ENCODE measurements around the gene SDSL.

Gene SDSL

DNA sequence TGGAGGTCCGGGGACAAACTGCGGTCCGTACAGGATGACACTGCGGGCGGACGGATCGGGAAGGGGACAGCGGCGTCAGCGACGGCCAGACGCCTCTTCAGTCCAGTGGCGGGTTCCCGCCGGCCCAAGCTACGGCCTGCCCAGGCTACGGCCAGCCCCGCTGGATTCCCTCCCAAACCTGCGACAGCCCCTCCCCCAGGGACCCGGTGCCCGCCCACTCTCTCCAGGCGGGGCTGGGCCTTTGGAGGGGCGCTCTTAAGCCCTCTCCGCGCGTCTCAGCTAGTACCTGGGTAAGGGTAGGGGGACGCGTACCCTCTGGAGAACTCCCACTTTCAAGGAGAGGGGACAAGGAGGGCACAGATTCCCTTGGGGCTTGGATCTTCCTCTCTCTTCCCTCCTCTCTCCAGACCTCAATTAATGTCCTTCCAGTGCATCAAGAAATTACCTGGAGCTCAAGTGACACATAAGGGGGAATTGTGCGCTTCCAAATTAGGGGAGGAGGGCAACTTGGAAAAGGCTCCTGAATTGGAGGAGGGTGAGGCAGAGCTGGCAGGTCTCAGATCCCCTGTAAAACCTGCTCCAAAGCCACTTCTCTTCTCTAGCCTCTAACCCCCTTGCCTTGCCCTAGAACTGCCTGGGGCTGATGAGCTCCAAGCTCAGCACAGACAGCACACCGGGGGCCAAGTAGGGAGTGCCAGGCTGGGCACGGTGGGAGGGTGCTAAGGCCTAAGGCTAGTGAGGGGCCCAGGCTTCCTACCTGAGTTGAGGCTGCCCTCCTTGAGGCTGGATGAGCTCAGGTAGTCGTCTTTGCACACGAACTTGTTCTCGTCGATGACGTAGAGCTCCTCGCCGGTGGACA, 46.4 kb downstream of the SDSL start:
- DNase-seq (ENCODE audit: low read depth, low spot score): no peak

DNA sequence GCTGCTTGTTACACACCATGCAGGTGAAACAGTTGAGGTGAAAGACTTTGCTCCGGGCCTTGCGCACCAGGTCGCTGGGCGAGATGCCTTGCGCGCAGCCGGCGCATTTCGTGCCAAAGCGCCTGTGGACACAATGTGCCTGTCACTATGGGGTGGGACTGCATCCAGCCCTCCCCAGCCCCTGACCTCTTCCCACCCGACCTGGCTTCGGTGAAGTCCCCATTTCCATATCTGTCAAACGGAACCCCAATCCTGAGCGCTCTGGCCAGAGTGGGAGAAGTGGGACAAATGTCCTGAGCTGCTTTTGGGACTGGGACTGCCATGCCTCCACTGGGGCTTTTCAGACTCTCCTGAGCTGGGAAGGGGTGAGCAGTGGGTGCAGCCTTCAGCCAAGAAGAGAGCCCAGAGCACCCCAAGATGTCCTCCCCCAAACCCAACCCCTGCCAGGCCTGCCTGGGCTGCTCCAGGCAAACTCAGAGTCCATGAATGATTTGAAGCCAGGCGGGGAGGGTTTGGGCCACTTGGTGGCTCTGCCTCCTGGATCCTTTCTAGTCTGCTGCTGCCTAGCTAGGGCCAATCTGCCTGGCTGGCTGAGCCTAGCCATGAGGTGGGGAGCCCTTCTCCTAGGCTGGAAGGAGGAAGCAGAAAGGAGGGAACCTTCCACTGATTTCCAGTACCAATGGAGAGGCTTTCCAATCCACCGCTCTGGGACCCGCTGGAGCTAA, 47.2 kb downstream of the SDSL start:
- DNase-seq (ENCODE audit: low read depth, low spot score): no peak

DNA sequence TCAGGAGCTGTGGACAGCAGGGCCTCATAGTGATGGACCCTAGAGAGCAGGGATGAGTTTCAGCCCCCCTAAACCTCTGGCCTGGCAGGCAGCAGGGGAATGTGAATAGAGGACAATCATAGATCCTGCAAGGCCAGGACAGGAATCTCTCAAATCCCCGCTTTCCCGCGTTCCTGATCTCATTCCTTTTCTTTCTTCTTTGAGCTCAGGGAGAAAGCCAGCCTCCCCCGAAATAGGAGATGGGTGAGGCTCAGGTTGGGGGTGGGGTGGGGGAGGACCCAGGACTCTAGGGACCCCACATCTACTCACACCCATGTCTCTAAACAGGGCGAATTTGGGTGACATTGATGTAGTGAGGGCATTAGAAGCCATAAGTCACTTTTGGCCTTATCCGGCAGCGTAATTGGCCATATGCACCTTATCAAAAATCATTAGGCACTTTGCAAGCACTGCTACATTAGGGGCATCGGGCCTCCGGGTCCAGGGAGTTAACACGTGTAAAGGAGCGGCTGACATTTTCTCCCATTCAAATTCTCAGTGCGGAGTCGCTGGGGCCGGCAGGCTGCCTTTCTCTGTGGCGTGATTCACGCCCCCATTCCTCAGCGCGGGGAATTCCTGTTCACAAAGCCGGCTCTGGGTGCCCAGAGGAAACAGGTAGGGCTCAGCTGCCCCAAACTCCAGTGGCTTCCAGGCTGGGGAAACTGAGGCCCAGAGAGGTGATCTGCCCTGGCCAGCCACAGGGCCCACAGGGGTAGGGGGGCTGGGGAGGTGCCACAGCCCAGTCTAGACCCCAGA, 48.0 kb downstream of the SDSL start:
- DNase-seq (ENCODE audit: low read depth, low spot score): no peak

DNA sequence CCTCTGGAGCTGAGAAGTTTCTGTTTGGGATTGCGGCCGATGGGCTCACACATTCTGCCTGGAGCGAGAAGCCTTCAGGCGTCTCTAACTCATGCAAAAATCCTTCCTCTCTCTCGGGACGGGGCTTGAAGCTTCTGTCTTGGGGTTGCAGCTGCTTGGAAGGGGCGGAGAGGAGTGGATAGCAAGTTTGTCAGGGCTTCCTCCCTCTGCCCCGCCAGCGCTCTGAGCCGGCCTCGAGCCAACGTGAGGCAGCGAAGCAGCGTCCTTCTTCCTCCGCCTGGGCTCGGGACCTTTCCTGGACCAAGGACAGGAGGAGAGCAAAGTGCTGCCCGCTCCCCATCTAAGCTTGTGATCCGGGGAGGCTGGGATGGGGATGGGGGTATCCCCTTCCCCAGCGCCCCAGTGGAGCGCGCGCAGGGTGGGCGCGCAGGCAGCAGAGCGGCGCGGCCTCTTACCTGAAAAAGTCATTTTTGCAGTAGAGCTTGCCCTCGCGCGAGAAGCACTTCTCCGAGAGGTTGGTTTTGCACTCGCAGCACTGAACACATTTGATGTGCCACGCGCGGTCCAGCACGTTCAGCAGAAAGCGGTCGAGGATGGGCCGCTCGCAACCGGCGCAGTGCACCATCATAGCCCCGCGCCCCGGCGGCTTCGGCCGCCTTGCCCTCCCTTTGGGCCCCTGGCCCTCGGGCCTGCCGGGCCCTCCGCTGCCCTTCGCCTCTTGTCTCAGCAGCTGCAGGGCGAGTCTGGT, 48.9 kb downstream of the SDSL start:
- no peak for DNase-seq (ENCODE audit: low read depth, low spot score)

DNA sequence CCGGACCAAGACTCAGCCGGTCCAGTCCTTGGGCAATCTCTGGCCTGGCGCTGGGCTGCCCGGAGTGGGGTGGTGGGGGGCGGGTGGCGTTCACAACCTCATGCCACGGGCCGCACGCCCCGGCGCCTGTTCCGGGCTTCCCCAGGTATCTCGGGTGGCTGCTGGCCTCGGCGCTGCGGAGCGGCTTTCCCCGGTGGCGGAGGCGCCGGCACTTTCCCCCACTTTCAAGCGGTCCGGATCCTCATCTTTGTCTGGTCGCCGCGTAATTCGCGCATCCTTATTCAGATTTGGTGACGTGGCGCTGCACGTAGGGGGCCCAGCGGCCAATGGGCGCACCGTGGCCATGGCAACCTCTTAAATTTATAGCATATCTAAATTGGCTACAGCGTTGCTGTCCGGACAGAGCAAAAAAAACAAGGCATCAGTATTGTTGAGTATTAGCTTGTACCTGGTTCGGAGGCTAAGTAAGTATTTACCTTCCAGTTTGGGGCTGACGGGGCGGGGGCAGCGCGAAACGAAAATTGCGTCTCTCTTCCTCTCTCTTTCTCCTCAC, 49.5 kb downstream of the SDSL start, which contains the start of gene LHX5:
Gene LHX5 (minus strand): TSS at position 253 of the 553 bp plus-strand sequence. CDS start 373 bp downstream, outside the sequence.
- DNase-seq (ENCODE audit: low read depth, low spot score): no peak

DNA sequence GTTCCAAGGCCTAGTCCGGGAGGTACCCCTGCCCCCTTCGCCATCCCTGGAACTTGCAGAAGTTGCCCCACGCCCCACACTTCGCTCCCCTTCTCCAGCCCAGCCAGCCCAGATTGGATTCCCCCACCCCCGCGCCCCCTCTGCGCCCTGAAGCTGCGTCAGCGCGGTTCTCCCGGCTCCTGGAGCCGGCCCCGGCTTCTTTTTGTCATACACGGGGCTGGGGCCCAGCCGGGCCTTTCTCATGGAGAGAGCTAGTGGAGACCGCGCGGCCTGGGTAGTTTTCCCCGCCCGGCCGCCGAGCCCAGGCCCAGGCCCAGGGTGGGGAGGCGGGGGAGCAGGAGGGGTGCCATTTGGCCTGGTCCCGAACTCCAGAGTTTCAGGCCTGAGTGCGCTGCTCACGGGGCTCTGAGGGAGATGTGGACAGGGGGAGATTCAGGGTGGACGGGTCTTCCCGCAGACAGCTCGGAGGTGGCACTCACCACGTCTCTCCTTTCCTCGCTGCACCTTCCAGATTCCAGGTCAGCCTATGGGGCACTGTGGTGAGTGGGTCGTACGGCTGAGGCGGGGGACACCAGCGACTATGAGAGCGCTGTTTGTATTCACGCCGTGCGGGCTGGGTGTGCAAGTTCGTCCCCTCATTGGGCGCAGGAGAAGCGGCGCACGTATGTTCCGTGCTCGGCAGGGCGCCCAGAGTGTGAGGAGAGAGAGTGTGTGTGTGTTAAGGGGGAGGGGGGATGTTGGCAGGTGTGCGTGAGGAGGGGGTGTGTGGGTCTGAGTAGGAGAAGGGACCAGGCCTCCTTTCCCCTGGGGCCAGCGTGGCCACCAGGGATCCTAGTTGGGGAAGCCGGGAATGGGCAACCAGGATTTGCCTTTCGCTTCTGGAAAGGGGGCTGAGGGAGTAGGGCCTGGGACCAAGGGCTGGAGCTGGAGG, 50.3 kb downstream of the SDSL start:
- no peak for DNase-seq (ENCODE audit: low read depth, low spot score)

DNA sequence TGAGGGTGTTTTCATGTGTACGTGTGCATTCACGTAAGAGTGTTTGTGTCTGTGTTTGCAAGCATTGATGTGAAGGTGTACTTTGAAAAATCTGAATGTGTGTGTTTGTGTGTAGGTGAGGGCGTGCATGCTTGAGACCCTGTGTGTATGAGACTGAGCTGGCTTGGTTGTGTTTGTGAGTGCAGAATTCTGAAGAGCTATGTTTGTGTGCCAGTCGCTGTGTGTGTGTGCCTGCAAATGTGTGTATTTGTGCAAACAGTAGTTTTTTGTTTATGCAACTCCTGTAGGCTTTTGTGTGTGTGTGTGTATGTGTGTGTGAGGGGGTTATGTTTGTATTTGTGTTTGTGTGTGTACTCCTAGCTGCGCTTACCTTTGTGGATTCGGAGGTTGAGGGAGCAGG, 51.2 kb downstream of the SDSL start:
- DNase-seq (ENCODE audit: low read depth, low spot score): no peak

DNA sequence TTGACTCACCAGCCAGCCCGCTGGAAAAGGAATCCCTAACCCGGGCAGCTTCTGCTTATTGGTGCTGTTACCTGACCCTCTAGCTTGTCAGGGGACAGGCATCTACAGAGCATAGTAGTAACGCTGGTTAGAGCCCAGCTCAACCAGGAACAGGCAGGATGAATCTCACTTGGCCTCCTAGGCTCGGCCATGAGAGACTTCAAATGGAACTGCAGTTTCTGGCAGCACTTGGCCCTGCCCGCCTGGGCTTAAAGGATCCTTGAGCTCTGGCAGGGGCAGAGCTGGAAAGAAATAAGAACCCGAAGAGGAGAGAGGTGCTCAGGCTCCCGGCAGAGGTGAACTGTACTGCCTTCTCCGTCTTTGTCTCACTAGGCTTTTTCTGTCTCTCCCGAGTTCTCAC, 51.8 kb downstream of the SDSL start:
- DNase-seq (ENCODE audit: low read depth, low spot score): no peak

DNA sequence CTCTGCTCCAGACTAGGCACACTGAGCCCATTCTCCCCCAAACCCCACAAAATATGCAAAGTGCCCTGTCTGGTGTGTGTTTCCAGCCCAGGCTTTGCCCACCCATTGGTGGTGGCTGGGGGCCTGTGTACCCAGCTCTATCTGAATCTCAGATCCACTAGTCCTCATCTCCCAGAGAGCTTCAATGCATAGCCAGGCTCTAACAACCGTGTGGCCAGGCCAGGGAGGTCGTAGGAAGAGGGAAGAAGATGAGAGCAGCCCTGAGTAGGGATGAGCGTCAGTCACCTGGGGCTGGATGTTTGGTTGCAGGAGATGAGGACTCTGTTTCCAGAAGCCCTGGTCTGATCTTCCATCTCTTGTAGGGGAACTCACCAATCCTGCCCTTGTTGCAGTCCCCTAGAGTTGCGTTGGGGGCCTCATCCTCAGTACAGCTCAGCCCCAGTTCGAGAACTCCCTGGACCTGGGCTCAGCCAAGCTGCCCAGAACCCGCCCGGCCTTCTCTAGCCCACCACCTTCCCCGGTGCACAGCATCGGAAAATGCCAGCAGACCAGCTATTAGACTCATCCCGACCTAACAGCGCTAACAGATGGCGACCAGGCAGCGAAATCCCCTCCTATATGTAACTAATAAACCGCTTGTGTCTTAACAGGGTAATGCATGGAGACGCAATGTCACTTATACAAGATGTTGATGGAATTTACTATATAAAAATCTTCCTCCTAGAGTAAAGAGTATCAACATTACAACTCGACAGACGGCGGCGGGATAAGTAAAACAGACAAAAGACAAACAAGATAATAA, 52.7 kb downstream of the SDSL start:
- DNase-seq (ENCODE audit: low read depth, low spot score): no peak

DNA sequence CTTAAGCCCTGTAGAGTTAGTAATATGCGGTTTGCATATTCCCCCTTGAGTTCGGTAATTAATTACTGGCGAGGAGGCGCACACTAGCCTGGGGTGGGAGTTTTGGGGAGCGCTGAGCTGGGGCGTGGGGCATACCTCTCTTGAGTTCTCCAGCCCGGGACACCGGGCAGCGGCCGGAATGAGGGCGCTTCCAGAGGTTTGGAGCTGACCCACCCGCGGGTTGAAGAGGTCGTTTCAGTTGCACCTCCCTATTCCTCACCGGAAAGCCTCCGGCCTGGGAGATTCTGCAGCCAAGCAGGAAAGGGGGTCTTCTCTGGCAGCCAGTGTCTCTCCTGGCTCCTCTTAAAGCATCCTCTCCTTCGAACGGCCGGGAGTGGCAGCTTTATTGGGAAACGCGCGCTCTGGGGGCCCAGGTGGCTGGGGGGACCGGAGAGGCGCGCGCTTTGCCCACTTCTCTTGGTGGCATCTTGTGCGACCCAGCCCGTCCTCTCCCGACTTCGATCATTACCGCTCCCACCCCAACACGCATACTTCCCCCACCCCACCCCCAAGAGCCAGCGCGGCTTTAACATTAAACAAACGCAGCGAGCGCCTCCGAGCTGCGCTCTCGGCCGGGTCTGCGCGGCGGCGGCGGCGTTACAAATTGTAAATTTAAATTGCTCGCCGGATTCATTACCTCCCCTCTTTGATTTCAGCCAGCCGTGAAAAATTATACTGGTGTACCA, 53.4 kb downstream of the SDSL start:
- DNase-seq (ENCODE audit: low read depth, low spot score): no peak

DNA sequence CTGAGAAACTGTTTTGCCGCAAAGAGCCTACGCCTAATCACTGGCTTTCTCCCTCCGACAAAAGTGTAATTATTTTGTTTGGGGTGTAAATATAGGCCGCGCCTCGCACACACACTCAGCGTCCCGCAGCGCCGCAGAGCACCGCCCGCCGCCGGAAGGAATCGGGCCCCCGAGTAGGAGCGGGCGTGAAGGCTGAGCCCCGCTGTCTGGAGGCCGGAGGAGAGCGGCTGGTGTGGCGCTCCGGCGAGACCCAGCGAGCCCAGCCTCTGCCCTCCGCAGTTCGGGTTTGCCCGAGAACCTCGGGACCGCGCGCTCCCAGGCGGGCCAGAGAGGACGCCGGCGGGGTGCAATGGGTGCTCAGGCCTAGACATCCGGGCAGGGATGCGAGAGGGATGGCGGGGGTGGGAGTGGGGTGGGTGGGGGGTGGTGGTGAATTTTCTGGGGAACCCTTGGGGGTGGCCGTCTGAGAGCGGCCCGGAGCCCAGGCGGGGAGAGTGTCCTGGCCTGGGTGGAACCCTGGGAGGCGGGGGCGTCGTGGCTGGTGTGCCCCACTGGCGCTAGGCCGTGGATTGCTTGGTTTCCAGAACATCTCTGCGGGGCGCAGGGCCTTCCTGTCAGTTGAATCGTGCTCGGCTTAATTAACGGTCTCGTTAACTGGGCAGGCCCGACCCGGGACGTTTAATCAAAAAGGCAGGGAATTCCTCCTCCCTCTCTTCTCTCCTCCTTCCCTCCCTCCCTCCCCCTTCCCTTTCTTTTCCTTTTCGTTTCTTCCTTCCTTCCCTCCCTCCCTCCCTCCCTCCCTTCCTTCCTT, 54.2 kb downstream of the SDSL start:
- no peak for DNase-seq (ENCODE audit: low read depth, low spot score)

DNA sequence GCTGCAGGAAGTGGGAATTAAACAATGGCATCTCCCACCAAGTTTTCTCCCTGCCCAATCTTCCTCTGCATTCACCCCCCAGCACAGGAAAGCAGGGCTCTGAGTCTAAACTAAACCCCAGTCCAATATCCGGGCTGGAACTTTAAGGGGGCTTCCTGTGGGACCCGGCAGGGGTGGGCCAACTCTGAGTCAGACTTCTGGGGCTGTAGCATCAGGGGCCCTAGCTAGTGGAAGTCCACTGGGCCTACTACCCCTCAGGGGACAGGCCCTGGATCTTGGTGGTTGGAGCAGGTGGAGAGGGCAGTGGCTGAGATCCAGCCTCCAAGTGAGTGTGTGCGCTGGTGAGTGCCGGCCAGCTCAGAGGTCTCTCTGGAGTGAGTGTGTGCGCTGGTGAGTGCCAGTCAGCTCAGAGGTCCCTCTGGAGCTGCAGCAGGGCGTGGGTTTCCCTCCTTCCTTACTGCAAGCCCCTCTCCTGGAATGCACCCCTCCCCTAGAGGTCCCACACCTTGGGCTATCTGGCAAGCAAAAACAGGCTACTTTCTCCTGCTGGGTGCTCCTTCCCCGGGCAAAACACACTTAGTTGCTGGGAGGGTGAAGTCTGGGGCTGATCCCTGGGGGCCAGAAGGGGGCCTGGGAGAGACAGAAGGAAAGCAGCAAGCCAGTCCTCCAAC, 55.1 kb downstream of the SDSL start:
- no peak for DNase-seq (ENCODE audit: low read depth, low spot score)

DNA sequence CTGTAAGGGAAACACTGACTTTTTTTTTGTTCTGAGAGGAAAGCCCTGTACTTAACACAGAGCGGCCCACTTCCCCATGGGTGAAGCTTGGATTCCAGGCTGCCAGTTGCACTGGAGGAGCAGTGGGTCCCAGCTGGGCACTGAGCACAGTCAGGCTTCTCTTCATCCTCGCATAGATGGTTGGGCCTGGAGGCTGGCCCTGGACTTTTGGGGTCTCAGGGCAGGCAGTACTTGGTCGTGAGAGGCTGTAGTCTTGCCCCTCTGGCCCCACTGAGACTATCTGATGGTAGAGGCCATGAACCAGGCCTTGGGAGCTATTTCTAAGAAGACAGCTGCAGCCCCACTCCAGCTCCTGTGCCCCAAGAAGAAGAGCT, 55.6 kb downstream of the SDSL start:
- DNase-seq (ENCODE audit: low read depth, low spot score): no peak

DNA sequence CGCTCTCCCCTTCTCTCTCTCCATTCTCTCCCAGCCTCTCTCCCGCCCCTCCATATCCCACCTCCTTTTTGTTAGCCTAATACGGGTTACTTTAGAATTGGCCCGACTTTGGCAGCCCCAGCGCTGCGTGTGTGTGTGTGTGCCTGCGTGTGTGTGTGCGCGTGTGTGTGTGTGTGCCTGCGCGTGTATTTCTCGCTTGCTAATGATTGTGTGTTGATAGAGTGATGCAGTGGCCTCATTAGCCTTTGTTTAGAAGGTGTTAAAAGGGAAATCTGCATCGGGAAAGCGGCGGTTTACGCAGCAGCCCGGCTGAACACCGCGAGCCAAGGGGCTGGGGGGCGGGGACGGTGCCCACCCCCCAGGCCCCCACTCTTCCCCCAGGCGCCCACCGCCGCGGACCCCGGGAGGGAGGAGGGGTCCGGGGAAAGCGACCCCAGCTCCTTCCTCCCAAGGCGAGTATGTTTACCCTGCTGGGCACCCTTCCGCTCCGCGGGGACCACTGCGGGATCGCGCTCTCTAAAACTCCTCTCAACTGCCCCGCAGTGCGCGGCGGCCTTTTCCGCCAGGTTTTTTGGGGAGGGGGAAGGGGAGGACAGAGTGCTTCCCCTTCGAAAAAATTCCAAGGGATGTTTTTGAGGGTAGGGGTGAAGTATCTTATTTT, 56.3 kb downstream of the SDSL start:
- no peak for DNase-seq (ENCODE audit: low read depth, low spot score)

DNA sequence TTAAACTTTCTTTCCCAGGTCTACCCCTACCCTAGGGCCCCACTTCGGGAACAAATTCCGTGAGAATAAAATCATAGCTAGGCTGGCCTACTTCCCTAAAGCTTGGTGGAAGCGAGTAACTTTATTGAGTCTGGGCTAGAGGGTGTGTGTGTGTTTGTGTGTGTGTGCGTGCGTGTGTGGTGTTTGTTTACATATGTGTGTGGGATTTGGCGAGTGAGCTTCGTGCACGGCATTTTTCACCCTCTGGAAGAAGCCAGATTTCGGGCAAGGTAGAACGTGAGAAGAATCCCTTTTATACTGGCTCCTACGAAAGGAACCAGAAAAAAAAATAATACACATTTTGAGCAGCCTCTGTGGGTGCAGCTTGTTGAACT, 57.0 kb downstream of the SDSL start:
- no peak for DNase-seq (ENCODE audit: low read depth, low spot score)

DNA sequence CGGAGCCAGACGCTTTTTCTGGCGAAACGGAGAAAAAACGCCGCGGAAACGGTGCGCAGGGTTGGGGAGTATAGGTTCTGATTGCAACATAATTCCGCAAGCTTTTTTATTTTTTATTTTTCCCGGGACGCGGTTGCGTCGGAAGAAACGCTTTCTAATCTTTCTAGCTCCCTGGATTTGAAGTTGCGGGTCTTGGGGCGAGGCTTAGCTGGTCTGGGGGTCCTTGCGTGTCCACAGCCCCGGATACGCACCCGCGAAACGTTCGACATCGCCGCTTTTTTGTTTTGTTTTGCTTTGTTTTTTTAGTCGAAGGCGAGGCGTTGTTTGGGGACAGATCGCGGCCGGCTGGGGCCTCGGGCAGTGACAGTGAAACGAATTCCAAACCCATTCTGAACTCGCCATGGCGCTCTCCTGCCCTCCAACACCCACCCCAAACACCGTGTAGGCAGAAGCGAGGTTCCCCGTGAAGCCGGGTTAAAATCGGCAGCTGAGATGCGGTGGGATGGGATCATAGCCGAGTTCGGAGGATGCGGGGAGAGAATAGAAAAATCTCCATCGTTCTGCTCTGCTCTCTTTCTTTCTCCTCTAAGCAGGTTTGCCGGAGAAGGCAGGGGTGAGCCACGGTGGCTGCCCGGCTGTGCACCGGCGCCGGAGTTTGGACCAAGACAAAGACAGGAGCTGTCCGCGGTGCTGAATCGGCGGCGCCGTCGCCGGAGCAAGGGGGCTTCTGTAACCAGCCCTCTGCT, 57.6 kb downstream of the SDSL start:
- DNase-seq (ENCODE audit: low read depth, low spot score): peak; percentile 83

Data from astrocyte of the hippocampus (primary cell).